GM19397 (cell line): ENCODE data around the gene SCAPER.
"Not testable (repeated sequence)": the region's sequence is repeated elsewhere in the genome, so short reads cannot be mapped to it uniquely, and the experiment has no call there.

Experiments
- ATAC-seq: cut with Tn5 transposase; IDR thresholded peaks from one replicate; pipeline ENCODE4 v1.9.1; 2021; ENCODE audit warnings: mild to moderate bottlenecking, moderate library complexity; ENCODE audit not compliant: unreplicated experiment

The SCAPER gene

DNA sequence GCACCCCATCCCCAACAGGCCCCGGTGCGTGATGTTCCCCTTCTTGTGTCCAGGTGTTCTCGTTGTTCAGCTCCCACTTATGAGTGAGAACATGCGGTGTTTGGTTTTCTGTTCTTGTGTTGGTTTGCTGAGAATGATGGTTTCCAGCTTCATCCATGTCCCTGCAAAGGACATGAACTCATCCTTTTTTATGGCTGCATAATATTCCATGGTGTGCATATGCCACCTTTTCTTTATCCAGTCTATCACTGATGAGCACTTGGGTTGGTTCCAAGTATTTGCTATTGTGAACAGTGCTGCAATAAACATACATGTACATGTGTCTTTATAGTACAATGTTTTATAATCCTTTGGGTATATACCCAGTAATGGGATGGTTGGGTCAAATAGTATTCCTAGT is 217.5 kb downstream of the SCAPER start:
- ATAC-seq = not testable (repeated sequence)

DNA sequence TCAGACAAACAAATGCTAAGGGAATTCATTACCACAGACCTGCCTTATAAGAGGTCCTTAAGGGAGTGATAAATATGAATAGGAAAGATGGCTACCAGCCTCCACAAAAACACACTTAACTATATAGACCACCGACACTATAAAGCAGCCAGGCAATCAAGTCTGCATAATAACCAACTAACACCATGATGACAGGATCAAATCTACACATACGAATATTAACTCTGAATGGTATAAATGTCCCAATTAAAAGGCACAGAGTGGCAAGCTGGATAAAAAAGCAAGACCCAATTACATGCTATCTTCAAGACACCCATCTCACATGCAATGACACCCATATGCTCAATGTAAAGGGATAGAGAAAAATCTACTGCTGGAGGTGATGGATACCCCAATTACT is 221.1 kb downstream of the SCAPER start:
- no peak for ATAC-seq

DNA sequence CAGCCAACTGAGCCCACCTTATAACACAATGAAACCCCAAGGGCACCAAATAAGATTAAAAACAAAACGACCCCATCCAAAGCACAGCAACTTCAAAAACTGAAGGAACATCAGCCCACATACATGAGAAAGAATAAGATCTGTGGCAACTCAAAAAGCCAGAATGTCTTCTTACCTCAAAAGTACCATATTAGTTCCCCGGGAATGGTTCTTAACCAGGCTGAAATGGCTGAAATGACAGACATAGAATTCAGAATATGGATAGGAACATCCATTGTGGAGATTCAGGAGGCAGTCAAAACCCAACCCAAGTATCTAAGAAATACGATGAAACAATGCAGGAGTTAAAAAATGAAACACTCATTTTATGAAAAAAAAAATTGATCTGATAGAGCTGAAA is 222.3 kb downstream of the SCAPER start:
- ATAC-seq = no peak

DNA sequence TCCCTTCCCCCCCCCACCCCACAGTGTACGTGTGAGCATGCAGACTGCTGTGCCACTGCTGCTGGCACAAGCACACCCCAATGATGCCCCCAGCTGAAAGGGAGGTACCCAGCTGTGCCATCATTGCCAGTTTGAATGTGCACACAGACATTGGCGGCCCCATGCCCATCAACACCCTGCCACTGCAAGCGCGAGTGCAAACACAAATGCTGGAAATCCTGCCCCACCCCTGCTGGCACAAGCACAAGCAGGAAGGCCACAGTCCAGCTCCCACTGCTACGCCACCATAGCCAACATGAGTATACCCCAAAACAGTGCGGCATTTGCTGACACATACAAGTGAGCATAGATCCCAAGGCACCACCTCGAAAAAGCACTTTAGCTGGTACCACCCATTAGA is 222.9 kb downstream of the SCAPER start:
- no peak for ATAC-seq

DNA sequence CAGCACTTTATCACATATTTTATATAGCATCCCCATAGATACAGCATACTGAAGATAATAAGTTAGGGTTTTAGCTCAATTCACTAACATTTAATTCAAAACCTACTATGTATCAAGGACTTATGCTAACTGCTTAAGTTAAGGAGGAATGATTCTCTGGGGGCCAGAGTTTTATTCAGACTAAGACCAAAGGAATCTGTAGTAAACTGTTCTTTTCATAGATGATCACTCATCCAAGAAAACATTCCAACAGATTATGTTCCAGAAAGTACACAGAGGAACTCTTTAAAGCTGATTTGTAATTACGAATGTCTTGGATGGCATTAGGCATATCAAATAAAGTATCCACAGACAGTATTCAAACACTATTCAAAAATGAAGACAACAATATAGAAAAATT is 226.4 kb downstream of the SCAPER start:
- no peak for ATAC-seq

DNA sequence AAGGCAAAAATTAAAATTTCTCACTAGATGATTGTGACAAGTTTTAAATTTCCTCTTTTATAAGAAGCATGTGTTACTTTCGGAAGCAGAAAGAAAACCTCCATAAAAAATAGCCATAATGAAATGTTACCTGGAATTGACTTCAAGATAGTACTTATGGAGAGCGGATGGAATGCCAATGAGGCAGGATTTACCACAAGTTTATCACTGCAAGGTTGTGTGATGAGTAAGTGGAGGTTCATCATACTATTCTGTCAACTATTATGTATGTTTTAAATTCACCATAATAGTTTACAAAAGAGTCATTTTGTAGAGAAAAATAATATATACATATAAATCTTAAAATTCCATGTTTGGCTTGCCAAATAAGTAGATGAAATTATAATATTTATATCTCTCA is 230.3 kb downstream of the SCAPER start:
- ATAC-seq = no peak

DNA sequence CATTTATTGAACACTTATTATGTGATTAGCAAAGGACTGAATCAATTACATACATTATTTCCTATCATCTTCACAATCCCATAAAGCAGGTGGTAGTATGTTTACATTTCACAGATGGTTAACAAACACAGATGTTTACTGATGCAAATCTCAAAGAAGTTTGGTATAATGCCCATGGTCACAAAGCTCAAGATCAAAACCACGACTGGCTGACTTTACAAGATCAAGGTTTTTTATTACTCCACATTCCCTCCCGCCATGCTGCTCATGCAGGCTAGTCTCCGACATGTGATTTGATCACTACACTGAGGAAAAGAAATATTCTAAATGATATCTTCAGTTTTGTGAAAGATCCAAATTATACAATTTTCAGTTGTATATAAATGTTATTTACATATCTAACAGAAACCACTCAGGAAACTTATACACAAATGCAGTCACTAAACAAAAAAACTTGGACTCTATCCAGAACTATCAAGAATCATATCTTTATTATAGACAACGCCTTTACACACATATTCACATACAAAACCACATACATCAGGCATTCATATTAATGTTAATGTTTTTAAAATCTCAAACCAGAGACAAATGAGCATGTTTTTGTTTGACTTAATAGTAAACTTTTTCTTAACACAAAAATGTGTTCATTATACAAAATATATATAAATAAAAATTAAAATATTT is 235.5 kb downstream of the SCAPER start:
- ATAC-seq = no peak

DNA sequence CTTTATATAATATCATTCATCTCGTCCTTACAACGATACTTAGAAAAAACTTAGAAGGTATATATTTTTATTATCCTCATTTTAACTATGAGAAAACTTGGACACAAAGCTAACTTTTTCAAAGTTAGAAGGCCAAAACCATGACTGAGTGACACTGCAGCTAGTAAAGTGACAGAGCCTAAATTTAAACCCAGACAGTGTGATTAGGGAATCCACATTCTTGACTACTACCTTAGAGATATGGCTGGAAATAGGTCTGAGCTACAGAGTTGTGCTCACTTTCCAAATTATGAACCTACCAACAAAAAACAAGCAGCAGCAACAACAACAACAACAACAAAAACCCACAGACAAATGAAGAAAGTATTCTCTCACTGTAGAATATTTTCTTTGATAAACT is 236.2 kb downstream of the SCAPER start:
- ATAC-seq = no peak

DNA sequence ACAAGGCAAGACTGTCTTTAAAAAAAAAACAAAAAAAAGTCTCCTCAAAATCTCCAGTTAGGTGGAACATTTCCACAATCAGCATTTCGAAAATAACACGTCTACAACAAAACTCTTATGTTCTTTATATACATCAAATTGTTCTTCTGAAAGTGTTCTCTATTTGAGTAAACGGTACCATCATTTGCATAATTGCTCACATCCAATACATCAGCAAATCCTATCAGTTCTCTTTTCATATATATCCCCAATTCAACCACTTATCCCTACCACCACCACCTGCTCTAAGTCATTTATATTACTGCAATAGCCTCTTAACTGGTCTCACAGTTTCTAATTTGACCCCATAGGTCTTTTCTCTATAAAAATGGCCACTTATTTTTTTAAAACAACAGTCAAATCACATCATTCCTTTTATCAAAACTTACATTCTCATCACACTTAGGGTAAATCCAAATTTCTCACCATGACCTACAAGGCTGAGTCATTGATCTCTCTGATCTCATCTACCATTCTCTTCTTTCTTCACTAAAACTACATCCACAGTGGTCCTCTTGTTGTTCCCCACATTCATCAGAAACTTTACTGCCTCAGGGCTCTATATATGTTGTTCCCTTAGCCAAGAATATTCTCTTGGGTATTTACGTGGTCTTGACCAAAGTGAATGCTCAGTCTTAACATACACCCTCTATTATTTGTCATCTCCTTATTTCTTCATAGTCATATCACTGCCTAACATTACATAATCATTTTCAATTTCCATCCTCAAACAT is 237.0 kb downstream of the SCAPER start:
- ATAC-seq = no peak

DNA sequence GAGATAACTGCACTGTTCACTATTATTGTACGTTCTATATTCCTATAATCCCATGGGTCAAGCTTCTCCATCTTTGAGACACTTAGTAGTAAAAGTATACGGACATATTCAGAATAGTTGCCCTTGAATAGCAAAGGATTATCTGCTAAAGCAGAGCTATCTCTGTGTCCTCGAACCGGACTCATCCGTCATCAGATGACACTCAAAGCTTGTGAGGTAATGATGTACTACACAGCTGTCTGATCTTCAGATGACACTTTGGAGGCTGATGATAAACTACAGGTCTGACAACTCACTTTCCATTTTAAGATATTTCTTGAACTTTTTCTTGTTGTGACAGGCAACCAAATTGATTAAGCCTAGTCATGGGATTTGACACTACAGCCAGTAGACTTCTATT is 240.2 kb downstream of the SCAPER start:
- ATAC-seq = no peak

DNA sequence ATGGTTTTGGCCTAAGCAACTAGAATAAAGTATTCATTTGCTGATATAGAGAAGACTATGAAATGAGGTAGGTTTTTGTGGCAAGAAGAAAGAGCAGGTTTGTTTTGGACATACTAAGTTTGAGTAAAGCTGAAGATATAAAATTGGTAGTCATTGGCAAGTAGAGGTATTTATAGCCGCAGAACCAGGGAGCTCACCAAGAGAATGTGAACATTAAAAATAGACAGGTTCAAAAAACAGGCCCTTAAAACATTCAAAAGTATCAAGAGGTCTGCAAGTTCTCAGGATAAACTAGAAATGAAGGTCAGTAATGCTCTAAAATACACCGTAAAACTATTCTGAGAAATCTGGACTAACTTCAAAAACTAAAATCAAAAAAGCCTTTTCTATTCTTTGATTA is 240.7 kb downstream of the SCAPER start:
- no peak for ATAC-seq

DNA sequence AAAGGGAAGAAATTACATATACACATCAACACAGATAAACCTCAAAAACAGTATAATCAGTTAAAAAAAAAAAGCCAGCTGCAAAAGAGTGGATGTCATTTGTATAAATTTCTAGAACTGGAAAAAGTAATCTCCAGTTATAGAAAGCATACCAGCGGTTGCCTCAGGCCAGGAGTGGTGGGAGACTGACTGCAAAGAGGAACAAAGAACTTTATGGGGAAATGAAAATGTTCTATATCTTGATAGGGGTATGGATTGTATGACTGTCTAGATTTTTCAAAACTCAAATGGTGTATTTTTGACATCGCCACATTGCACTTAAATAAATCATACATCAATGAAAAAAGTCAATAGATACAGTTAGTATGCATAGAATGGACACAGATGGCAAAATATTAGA is 241.6 kb downstream of the SCAPER start:
- ATAC-seq = no peak

DNA sequence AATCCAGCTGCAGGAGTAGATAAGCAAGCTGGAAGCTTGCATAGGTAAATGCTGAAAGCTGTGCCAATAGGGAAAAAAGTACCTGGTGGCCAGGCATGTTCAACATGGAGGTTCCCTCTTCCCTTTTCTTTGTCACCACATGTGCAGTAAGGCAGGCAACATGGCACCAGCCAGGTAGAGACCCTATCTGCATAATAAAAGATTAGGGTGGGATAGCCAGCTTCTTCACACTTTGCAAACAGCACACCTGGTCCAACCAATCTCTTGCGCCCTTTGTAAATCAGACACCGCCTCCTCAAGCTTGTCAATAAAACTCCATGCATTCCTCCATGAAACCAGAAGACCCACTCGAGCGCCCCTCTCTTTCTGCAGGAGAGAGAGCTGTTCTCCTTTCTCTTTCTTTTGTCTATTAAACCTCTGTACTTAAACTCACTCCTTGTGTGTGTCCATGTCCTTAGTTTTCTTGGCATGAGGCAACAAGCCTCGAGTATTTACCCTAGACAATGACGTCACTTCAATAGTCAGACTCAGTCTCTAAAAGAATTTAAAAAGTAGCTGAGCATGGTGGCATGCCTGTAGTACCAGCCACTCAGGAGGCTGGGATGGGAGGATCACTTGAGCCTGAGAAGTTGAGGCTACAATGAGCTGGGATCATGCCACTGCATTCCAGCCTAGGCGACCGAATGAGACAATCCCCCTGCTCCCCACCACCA is 256.3 kb downstream of the SCAPER start:
- ATAC-seq = no peak

DNA sequence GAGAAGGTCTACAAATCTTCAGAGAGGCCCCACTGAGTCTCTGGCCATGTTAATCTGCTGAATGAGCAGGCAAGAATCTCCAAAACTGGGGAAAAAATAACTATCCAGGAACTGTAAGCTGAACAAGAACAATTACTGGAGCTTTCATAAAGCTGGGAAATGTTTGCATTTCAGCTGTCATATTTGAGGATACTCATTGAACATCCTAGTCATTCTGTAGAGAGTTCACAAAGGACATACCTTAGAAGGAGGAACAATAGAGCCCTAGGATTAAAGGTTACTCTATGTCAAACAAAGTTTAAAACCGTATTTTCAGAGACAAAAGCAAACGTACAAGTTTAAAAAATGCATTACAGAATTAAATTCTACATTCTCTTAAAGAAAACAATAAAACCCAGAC is 257.5 kb downstream of the SCAPER start:
- ATAC-seq = no peak

DNA sequence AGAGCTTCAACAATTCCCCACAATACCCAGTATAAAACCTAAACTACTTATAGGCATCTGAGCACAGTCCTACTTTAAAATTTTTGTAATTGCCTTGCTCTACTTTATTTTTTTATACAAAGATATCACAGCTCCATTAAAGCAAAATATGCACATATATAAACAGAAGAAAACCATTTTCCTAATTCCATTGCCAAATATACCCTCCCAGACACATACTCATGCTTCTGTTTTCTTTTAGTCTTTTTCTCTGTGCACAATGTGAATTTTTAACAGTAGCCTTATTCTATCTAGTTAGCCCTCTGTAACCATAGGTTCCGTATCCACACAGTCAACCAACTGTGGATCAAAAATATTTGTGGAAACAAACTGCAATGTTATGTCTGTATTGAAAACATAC is 260.5 kb downstream of the SCAPER start:
- no peak for ATAC-seq

DNA sequence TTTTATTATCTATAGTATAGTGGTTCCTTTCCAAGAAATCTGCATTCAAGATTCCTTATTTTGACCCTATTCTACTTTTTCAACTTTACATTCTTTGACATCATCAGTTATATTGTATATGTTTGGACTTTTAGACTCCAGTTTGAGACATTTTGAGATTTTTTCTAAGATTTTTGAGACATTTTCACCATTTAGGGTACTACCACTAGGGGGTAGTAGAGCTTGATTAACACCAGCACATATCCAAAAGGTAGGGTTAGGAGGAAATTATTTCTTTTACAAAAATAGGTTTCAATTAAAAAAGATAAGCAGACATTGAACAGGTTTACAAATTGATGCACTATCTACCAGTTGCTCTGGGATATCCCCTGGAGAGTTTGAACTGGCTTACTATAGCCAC is 262.5 kb downstream of the SCAPER start:
- ATAC-seq = no peak

DNA sequence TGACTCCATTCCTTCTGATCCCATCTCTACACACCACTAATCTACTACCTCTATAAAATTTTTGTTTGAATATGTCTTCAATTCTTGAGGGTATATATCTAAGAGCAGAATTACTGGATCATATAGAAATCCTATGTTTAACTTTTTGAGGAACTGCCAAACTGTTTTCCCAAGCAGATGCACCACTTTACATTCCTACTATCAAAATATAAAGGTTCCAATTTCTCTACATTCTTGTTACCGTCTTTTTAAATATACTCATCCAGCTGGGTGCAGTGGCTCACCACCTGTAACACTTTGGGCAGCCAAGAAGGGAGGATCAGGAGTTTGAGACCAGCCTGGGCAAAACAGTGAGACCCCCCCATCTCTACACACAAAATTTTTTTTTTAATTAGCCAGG is 268.0 kb downstream of the SCAPER start:
- no peak for ATAC-seq

DNA sequence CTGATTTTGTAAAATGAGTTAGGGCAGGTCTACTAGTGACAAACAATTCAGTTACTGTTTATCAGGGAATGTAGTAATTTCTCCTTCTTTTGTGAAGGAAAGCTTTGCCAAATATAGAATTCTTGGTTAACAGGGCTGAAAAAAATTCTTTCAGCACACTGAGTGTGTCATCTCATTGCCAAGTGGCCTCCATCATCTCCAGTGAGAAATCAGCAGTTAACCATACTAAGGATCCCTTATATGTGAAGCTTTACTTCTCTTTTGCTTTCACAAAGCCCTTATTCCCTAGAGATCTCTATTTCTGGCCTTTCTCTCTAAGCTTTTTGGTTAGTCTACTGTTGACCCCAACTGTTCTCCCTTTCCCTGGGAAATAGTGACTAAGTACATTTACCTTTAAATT is 269.1 kb downstream of the SCAPER start:
- ATAC-seq = no peak

DNA sequence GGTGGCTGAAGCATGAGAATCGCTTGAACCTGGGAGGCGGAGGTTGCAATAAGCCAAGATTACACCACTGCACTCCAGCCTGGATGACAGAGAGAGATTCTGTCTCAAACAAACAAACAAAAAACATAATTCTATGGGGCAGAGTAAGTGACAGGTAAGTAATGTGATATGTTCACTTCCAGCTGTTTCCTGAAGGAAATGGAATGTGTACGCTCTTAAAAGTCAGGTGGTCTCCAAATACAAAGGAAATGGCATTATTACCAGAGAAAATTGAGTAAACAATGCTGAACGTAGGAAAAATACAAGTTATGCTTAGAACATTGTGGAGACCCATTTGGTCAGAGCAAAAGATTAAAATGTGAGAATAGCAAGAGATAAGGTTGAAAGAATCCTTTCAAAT is 278.5 kb downstream of the SCAPER start:
- ATAC-seq = no peak

DNA sequence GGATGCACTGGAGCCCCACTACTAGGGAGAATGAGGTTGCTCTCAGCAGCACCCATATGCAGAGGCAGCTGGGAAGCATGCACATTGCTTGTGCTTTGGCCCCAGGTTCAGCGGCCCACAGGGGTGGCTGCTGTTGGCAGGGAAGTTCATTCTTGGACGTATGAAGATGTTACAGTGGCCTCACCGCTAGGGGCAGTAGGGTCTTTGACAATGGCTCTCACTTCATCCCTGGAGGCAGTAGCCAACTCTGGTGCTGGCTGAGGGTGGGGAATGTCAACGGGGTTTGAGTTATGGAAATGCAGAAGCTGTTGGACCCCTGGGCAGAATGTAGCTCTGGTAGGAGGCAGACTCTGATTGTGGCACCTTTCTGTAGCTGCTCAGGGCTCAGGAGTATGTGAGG is 279.9 kb downstream of the SCAPER start:
- no peak for ATAC-seq

DNA sequence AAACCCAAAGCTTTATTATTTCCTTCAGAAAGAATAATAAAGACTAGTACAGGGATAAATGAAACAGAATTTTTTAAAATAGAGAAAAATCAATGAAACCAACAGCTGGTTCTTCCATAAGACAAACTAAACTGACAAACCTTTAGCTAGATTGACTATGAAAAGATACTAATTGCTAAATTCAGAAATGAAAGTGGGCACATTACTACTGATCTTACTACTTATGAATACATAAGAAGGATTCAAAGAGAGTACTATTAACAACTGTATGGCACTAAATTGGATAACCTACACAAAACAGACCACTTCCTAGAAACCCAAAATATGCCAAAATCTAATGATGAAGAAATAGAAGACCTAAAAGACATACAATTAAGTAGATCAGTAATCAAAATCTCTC is 290.4 kb downstream of the SCAPER start:
- ATAC-seq = no peak
